Mammary epithelial cell (primary cell): ENCODE data around the gene GPR158.

ENCODE experiments used
- EZH2 ChIP-seq: IDR thresholded peaks from 2 replicates; pipeline ENCODE4 v1.6.1; 2012; ENCODE audit warnings: low read length, inconsistent platforms, borderline replicate concordance
- TF ChIP-seq, protein P1 (sequence below), 2 donors: IDR thresholded peaks in 1 of 2; conservative IDR thresholded peaks in 1 of 2; 2 replicates each; pipeline ENCODE4 v1.5.1; 2011 to 2012; ENCODE audit warnings: inconsistent platforms in 2 of 2, low read length in 2 of 2, mild to moderate bottlenecking in 2 of 2, control low read depth in 1 of 2, low read depth in 1 of 2; ENCODE audit not compliant: insufficient read depth in 1 of 2; ENCODE audit errors: extremely low read depth in 1 of 2

DNA sequence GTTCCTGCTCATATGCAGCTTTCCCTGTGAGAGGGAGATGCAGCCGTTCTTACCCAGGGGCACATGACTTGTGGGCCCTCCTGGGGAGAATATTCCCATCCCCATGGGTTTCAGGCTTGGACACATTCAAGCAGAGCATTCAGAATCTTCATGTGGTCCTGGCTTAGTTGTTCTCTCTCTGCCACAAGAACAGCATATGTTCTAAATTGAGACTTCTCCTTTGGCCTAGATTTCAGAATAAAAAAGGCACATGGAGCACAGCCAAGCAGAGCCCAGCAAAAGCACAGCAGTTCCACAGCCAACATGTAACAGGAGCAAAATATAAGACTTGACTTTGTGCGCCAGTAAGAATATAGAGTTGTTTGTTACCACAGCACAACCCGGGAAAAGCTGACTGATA lies 452.8 kb downstream of the GPR158 start:
- TF ChIP-seq, protein P1, sequence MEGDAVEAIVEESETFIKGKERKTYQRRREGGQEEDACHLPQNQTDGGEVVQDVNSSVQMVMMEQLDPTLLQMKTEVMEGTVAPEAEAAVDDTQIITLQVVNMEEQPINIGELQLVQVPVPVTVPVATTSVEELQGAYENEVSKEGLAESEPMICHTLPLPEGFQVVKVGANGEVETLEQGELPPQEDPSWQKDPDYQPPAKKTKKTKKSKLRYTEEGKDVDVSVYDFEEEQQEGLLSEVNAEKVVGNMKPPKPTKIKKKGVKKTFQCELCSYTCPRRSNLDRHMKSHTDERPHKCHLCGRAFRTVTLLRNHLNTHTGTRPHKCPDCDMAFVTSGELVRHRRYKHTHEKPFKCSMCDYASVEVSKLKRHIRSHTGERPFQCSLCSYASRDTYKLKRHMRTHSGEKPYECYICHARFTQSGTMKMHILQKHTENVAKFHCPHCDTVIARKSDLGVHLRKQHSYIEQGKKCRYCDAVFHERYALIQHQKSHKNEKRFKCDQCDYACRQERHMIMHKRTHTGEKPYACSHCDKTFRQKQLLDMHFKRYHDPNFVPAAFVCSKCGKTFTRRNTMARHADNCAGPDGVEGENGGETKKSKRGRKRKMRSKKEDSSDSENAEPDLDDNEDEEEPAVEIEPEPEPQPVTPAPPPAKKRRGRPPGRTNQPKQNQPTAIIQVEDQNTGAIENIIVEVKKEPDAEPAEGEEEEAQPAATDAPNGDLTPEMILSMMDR (conservative IDR thresholded peaks at IDR 0.05 in 1 of 2, IDR thresholded peaks at IDR 0.05 in 1 of 2; ENCODE audit: extremely low read depth in 1 of 2, insufficient read depth in 1 of 2, low read depth in 1 of 2, low read length in 2 of 2), result no peak
- no peak for TF ChIP-seq EZH2
